ENCODE data around the gene CCDC3.
"Not testable (repeated sequence)": the region's sequence is repeated elsewhere in the genome, so short reads cannot be mapped to it uniquely, and the experiment has no call there.

GRCh38 chr10:12865515-12865914 lies 136.0 kb downstream of the CCDC3 start:
- TF ChIP-seq, protein P1, sequence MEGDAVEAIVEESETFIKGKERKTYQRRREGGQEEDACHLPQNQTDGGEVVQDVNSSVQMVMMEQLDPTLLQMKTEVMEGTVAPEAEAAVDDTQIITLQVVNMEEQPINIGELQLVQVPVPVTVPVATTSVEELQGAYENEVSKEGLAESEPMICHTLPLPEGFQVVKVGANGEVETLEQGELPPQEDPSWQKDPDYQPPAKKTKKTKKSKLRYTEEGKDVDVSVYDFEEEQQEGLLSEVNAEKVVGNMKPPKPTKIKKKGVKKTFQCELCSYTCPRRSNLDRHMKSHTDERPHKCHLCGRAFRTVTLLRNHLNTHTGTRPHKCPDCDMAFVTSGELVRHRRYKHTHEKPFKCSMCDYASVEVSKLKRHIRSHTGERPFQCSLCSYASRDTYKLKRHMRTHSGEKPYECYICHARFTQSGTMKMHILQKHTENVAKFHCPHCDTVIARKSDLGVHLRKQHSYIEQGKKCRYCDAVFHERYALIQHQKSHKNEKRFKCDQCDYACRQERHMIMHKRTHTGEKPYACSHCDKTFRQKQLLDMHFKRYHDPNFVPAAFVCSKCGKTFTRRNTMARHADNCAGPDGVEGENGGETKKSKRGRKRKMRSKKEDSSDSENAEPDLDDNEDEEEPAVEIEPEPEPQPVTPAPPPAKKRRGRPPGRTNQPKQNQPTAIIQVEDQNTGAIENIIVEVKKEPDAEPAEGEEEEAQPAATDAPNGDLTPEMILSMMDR (IDR thresholded peaks at IDR 0.05), result not testable (repeated sequence)
- TF ChIP-seq POLR2A (IDR thresholded peaks at IDR 0.05); POLR2AphosphoS5 (IDR thresholded peaks at IDR 0.05; ENCODE audit: insufficient read depth in 1 of 2, low read depth in 1 of 2): not testable (repeated sequence)
